Breast epithelium (tissue), 4 donors: Measurements from ENCODE around the gene BRF1. TPM values are rescaled to one million over a fixed set of nuclear protein-coding genes. Genes with fewer than 3 reads are reported as not detected.

ENCODE experiments used
- DNase-seq, 2 donors: peaks; one replicate each; pipeline ENCODE4 v3.0.0-alpha.2; 2019; ENCODE audit warnings: low spot score in 2 of 2
- H3K27ac ChIP-seq, 2 donors: fragments of 200-600 bp; sonication (generic) in 1 of 2; one replicate each; pipeline ENCODE4 v1.5.1; 2016 to 2019; ENCODE audit warnings: mild to moderate bottlenecking in 1 of 2
- H3K27me3 ChIP-seq, 2 donors: fragments of 200-600 bp; sonication (generic) in 1 of 2; one replicate each; pipeline versions ENCODE4 v1.5.1 to v1.6.0; 2017 to 2019; ENCODE audit warnings: control low read depth in 1 of 2, mild to moderate bottlenecking in 1 of 2
- H3K36me3 ChIP-seq: fragments of 200-600 bp; one replicate; pipeline ENCODE4 v1.5.1; 2019
- H3K4me1 ChIP-seq, 2 donors: fragments of 200-600 bp; sonication (generic); one replicate each; pipeline ENCODE4 v1.5.1; 2016 to 2019; ENCODE audit warnings: control low read depth in 1 of 2
- H3K4me3 ChIP-seq, 3 donors: fragments of 200-600 bp; sonication (generic); 1 replicate in 2 of 3; 2 replicates in 1 of 3; pipeline ENCODE4 v1.5.1; 2016 to 2019; ENCODE audit warnings: mild to moderate bottlenecking in 3 of 3, moderate library complexity in 2 of 3
- H3K9me3 ChIP-seq, 2 donors: fragments of 200-600 bp; sonication (generic) in 1 of 2; one replicate each; pipeline ENCODE4 v1.5.1; 2016 to 2019; ENCODE audit warnings: control low read depth in 1 of 2
- CTCF ChIP-seq, 3 donors: fragments of 450-650 bp; IDR thresholded peaks; one replicate each; pipeline ENCODE4 v1.5.1; 2016 to 2017; ENCODE audit warnings: antibody characterized with exemption in 3 of 3, mild to moderate bottlenecking in 3 of 3, moderate library complexity in 3 of 3
- POLR2A ChIP-seq: fragments of 450-650 bp; IDR thresholded peaks from one replicate; pipeline ENCODE4 v1.6.1; 2016; ENCODE audit warnings: antibody characterized with exemption, mild to moderate bottlenecking, moderate library complexity
- POLR2AphosphoS5 ChIP-seq, 3 donors: sonication (generic); formaldehyde crosslinking; IDR thresholded peaks; one replicate each; pipeline ENCODE4 v1.6.1; 2017; ENCODE audit warnings: antibody characterized with exemption in 3 of 3
- intact Hi-C: fragments of 100-400 bp; cut with DNase I; formaldehyde crosslinking; loops from one replicate; pipeline ENCODE4 v1.15.1; 2023; ENCODE audit warnings: low total_unique reads
- total RNA-seq, 3 donors: library from RNA; depleted of rRNA; stranded (reverse); fragments of >200 nt; gene quantifications; one replicate each; pipeline ENCODE4 v1.1.0, GENCODE V29; 2016

Gene BRF1
- total RNA-seq, 3 donors from 2014 or later = 30.2 to 45.6 (median 38.6) TPM

DNA sequence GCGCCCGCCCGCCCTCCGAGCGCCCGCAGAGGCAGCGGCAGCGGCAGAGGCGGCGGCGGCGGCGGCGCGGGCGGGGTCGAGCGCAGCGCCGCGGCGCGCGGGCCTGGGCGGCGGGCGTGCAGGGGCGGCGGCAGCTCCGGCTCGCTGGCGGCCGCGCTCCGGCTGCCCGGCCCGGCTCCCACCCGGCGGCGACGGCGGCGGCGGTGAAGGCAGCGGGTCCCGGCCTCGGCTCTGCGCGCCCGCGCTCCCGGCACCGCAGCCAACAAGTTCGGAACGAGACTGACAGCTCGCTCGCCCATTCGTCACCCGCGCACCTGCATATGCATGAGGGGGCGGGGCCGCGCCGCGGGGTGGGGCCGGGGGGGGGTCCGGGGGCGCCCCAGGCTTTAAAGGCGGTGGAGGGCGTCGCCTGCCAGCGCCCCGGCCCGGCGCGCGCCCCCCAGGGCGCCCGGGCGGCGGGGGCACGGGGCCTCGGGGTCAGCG, 132.3 kb downstream of the BRF1 start, which contains the start of gene JAG2:
JAG2 (minus strand) TSS at position 281 of the 483 bp plus-strand sequence. CDS start 356 bp downstream, outside the sequence.
- no peak for TF ChIP-seq POLR2A
- TF ChIP-seq CTCF (IDR thresholded peaks at IDR 0.05) = no peak
- TF ChIP-seq POLR2AphosphoS5 (IDR thresholded peaks at IDR 0.05) = no peak
- peak within 1 kb of the TSS in 1 of 2 donors; percentile 71 for H3K27ac ChIP-seq
- no peaks in the 10 kb centered on the region for H3K9me3 ChIP-seq
- H3K27me3 ChIP-seq = peaks cover 0 to 10% of the 10 kb centered on the region in 2 donors
- H3K4me3 ChIP-seq = peak within 1 kb of the TSS; percentile 33 to 69 (median 56)
- H3K4me1 ChIP-seq = no peaks in the 10 kb centered on the region
- H3K36me3 ChIP-seq = no peaks in the 10 kb centered on the region
- intact Hi-C loops = loop anchor here (5.0 kb wide), 1 partner anchor 76 kb away; no protein-coding TSS in a partner anchor
- DNase-seq = no peak

DNA sequence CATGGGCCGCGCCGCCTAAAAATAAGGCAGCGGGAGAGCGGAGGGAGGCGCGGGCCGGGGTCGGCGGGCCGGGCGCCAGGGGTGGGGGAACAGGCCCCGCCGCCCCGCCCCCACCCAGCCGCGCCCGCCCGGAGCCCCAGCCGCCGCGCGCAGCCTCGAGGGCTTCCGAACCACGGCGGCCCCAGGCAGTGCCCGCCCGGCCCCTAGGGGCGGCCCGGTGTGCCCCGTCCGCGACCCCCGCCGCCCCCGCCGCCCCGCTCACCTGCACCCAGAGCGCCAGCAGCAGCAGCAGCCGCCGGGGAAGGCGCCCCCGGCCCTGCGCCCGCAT, 132.7 kb downstream of the BRF1 start:
- H3K27ac ChIP-seq = peak overlapping the region in 1 of 2 donors; percentile 71
- H3K4me1 ChIP-seq = no peaks in the 10 kb centered on the region
- H3K36me3 ChIP-seq = no peaks in the 10 kb centered on the region
- peaks cover 0 to 10% of the 10 kb centered on the region in 2 donors for H3K27me3 ChIP-seq
- intact Hi-C loops = loop anchor here (5.0 kb wide), 1 partner anchor 76 kb away; no protein-coding TSS in a partner anchor
- no peak for DNase-seq
- H3K9me3 ChIP-seq = no peaks in the 10 kb centered on the region
- TF ChIP-seq POLR2A (no peak), POLR2AphosphoS5 (IDR thresholded peaks at IDR 0.05) (no peak), CTCF (IDR thresholded peaks at IDR 0.05) (no peak)
- H3K4me3 ChIP-seq = peak overlapping the region; percentile 33 to 64 (median 56)

- intact Hi-C loops = loop anchor here (5.0 kb wide), 1 partner anchor 75 kb away; no protein-coding TSS in a partner anchor
- peak overlapping the region; percentile 33 to 64 (median 56) for H3K4me3 ChIP-seq
- no peaks in the 10 kb centered on the region for H3K36me3 ChIP-seq
- no peaks in the 10 kb centered on the region for H3K9me3 ChIP-seq
- DNase-seq = no peak
- H3K4me1 ChIP-seq = no peaks in the 10 kb centered on the region
- TF ChIP-seq CTCF (IDR thresholded peaks at IDR 0.05) = no peak
- TF ChIP-seq POLR2A = no peak
- TF ChIP-seq POLR2AphosphoS5 (IDR thresholded peaks at IDR 0.05) = no peak
- H3K27ac ChIP-seq = peak overlapping the region in 1 of 2 donors; percentile 71
- H3K27me3 ChIP-seq = peaks cover 0 to 10% of the 10 kb centered on the region in 2 donors
Measured at GRCh38 chr14:105167303-105168092, 133.3 kb downstream of the BRF1 start.

DNA sequence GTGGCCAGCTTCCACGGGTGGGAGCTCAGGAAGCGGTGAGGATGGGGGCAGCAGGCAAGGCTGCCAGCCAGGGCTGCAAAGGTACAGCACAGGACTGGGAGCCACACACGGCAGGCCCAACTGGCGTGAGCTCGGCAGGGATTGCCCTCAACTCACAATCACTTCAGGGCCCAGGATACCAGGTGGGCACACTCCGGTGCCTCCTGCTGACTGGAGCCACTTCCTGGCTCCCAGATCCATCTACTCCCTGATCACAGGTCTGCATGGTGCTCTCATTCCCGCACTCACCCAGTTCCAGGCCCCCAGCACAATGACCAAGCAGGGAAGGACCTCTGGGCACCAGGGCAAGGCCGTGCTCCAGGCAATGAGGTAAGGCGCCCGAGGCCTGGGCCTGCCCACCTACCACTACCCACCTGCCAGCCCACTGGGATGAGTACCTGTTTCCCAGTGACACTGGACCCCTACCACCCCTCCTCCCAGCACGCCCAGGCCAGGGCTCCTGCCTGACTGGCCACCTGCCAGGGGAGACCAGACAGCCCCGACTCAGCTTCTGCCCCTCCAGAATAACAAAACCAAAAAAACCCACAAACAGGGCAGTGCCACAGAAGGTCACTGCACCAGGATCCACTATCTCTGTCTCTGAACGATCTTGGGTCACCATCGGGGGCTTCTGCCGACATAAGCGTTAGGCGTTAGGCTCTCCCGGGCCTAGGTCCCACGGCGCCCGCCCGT, 134.1 kb downstream of the BRF1 start:
- intact Hi-C loops = loop anchor here (5.0 kb wide), 1 partner anchor 74 kb away; no protein-coding TSS in a partner anchor
- peak overlapping the region in 2 of 3 donors; percentile 56 to 64 for H3K4me3 ChIP-seq
- H3K27me3 ChIP-seq = peaks cover 0 to 10% of the 10 kb centered on the region in 2 donors

More for the DNA sequence above, 134.1 kb downstream of the BRF1 start:
- H3K27ac ChIP-seq = peak overlapping the region in 1 of 2 donors; percentile 71
- no peak for DNase-seq
- no peaks in the 10 kb centered on the region for H3K4me1 ChIP-seq
- H3K36me3 ChIP-seq = no peaks in the 10 kb centered on the region
- no peak for TF ChIP-seq POLR2A
- no peak for TF ChIP-seq POLR2AphosphoS5 (IDR thresholded peaks at IDR 0.05)
- no peak for TF ChIP-seq CTCF (IDR thresholded peaks at IDR 0.05)
- H3K9me3 ChIP-seq = no peaks in the 10 kb centered on the region
